Heart right ventricle (tissue), 16 donors: ENCODE measurements around the gene DNAH1. TPM values are rescaled to one million over a fixed set of nuclear protein-coding genes. Genes with fewer than 3 reads are reported as not detected.
A peak's percentile ranks its signal among the peaks of the same experiment; 100 is the strongest.

Experiments
- ATAC-seq, 8 donors: fragments of 200-7000 bp; cut with Tn5 transposase; one replicate each; pipeline ENCODE4 v1.9.1; 2020; ENCODE audit warnings: mild to moderate bottlenecking in 8 of 8, moderate library complexity in 8 of 8, moderate number of reproducible peaks in 1 of 8
- DNase-seq, 2 donors: peaks; one replicate each; pipeline ENCODE4 v3.0.0-alpha.2; 2020
- H3K27ac ChIP-seq, 10 donors: fragments of 200-600 bp; sonication (generic) in 2 of 10; one replicate each; pipeline versions ENCODE4 v1.5.0 to v1.8.0; 2020 to 2022; ENCODE audit warnings: mild to moderate bottlenecking in 3 of 10
- H3K27me3 ChIP-seq, 7 donors: fragments of 200-600 bp; one replicate each; pipeline ENCODE4 v1.8.0; 2021 to 2022; ENCODE audit warnings: mild to moderate bottlenecking in 2 of 7
- H3K36me3 ChIP-seq, 9 donors: fragments of 200-600 bp; sonication (generic) in 1 of 9; one replicate each; pipeline versions ENCODE4 v1.5.0 to v1.8.0; 2020 to 2022; ENCODE audit warnings: mild to moderate bottlenecking in 2 of 9
- H3K4me1 ChIP-seq, 9 donors: fragments of 200-600 bp; sonication (generic) in 1 of 9; one replicate each; pipeline versions ENCODE4 v1.5.0 to v1.8.0; 2020 to 2022; ENCODE audit warnings: mild to moderate bottlenecking in 4 of 9
- H3K4me3 ChIP-seq, 10 donors: fragments of 200-600 bp; sonication (generic) in 2 of 10; one replicate each; pipeline versions ENCODE4 v1.5.0 to v1.8.0; 2020 to 2022; ENCODE audit warnings: mild to moderate bottlenecking in 7 of 10, moderate library complexity in 2 of 10
- H3K9me3 ChIP-seq, 11 donors: fragments of 200-600 bp in 10 of 11; sonication (generic) in 2 of 11; one replicate each; pipeline versions ENCODE4 v1.5.0 to v1.8.0; 2013 to 2022; ENCODE audit warnings: mild to moderate bottlenecking in 2 of 11, control low read depth in 1 of 11, moderate library complexity in 1 of 11
- WGBS, 2 donors: extraction: QIAGEN DNeasy Blood & Tissue Kit; methylation state at CpG; one replicate each; pipeline ENCODE4 v1.1.7; 2013; ENCODE audit warnings: inconsistent platforms in 1 of 2; 5-methylcytosine and 5-hydroxymethylcytosine counted together
- intact Hi-C, 10 donors: fragments of 100-400 bp; cut with DNase I; formaldehyde crosslinking; loops; one replicate each; pipeline versions ENCODE4 v1.11.1 to v1.14.2; 2022
- polyA plus RNA-seq, 2 donors: library from polyadenylated mRNA; stranded (reverse); fragments of 200-250 nt; gene quantifications; one replicate each; pipeline ENCODE4 v1.2.3, GENCODE V29; 2013
- total RNA-seq, 10 donors: library from RNA; stranded (reverse); fragmentation: NEBNext Ultra II Directional in 3 of 10; extraction: Animal tissue kit (Norgen Biotek cat#: 25700) in 3 of 10; gene quantifications; one replicate each; pipeline versions ENCODE4 v1.2.1 to v1.2.4, GENCODE V29; 2021 to 2023
- TF ChIP-seq, protein P1 (sequence below), 9 donors: fragments of 200-600 bp; sonication (generic) in 2 of 9; IDR thresholded peaks; one replicate each; pipeline versions ENCODE4 v1.5.0 to v1.8.0; 2021 to 2022; ENCODE audit warnings: antibody characterized with exemption in 9 of 9, mild to moderate bottlenecking in 5 of 9, moderate library complexity in 1 of 9
- donor health status: Arrhythmogenic right ventricular cardiomyopathy.
- donor health status: ischemic (EF 13 %, LVEDD 7.1; RV severe dilation, severe dysfunction).
- donor health status: healthy with polysubstance abuse.
- donor health status: DM: no; HTN: yes; CAD: no.
- donor health status: DM: no; HTN: no; CAD: no.
- donor health status: ischemic (EF 25% LVEDD 6.9; RV normal size, moderate dysfunction).
- donor health status: ischemic (EF 25% LVEDD 5.7; RV mildly dilated, moderate dysfunction).
- donor health status: healthy.
- donor health status: DM: yes; HTN: yes; CAD: no.
- donor health status: Ischemic cardiomyopathy.
- donor health status: ischemic (EF 35%, LVEDD 5.7; RV mildly dilated, moderate dysfunction).
- donor health status: nonischemic (EF 11% LVEDD 7.7; RV severe dilation, severe dysfunction).
- donor health status: DM: yes; HTN: yes; CAD: no.
- donor health status: PGD.
- donor health status: ischemic (EF 29% LVEDD 5.4; RV normal size, mild dysfunction).
- donor health status: nonischemic (EF 23%, LVEDD 6.1; RV moderate dilation, normal function).

Gene DNAH1
- total and polyA plus RNA-seq, 12 donors, result 0.99 to 6.4 (median 2.8) TPM

DNA sequence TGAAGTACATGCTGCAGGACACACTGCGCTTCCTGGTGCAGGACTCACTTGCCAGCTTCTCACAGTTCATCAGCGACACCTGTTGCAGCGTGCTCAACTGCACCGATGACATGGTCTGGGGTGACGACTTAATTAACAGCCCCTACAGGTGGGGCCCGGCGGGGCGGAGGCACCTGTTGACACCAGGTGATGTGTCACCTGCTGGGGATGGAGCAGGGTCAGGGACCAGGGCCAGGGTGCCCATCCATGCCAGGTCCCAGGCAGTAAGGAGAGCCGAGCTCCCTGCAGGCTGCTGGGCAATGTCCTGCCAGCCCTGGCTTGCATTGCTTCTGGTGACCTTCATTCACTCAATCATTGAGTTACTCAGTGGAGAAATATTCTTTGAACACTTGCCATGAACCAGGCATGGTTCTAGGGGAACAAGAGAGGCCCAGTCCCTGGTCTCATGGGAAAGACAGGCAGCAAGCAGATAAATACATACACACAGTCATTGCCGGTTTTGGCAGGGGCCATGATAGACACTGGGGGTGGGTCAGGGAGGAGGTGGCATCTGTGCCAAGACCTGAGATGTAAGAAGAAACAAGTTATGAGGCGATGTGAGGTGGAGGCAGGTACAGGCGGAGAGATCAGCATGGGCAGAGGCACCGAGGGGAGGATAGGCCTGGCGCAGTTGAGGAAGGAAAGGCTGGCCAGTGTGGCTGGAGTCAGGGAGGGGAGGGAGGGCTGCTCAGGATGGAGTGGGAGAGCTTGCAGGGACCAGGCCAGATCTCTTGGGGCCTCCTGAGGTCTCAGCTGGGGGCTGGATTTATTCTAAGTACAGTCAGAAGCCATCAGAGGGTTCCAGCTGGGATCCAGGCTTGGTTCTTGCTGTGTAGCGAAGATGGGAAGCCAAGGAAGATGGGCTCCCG is 30.8 kb downstream of the DNAH1 start:
- H3K4me3 ChIP-seq, result no peak overlapping the region
- no peaks in the 10 kb centered on the region for H3K27me3 ChIP-seq
- WGBS, 2 donors, result 80 to 87% methylated on average over 16 of the region's 16 CpGs
- no peaks in the 10 kb centered on the region for H3K9me3 ChIP-seq
- peak; percentile 53 to 88 (median 80) for ATAC-seq
- peak overlapping the region in 6 of 10 donors; percentile 27 to 69 (median 51) for H3K27ac ChIP-seq
- intact Hi-C loops, result loop anchor here in 2 of 10 donors (1.0 to 10.0 kb wide), 2 partner anchors 15 to 52 kb away; no protein-coding TSS in a partner anchor
- TF ChIP-seq, protein P1, sequence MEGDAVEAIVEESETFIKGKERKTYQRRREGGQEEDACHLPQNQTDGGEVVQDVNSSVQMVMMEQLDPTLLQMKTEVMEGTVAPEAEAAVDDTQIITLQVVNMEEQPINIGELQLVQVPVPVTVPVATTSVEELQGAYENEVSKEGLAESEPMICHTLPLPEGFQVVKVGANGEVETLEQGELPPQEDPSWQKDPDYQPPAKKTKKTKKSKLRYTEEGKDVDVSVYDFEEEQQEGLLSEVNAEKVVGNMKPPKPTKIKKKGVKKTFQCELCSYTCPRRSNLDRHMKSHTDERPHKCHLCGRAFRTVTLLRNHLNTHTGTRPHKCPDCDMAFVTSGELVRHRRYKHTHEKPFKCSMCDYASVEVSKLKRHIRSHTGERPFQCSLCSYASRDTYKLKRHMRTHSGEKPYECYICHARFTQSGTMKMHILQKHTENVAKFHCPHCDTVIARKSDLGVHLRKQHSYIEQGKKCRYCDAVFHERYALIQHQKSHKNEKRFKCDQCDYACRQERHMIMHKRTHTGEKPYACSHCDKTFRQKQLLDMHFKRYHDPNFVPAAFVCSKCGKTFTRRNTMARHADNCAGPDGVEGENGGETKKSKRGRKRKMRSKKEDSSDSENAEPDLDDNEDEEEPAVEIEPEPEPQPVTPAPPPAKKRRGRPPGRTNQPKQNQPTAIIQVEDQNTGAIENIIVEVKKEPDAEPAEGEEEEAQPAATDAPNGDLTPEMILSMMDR (IDR thresholded peaks at IDR 0.05), result no peak
- peaks cover 0 to 71% (median 5%) of the 10 kb centered on the region in 9 donors for H3K36me3 ChIP-seq
- peaks cover 0 to 25% (median 7%) of the 10 kb centered on the region in 9 donors for H3K4me1 ChIP-seq
- peak; percentile 47 to 53 for DNase-seq

DNA sequence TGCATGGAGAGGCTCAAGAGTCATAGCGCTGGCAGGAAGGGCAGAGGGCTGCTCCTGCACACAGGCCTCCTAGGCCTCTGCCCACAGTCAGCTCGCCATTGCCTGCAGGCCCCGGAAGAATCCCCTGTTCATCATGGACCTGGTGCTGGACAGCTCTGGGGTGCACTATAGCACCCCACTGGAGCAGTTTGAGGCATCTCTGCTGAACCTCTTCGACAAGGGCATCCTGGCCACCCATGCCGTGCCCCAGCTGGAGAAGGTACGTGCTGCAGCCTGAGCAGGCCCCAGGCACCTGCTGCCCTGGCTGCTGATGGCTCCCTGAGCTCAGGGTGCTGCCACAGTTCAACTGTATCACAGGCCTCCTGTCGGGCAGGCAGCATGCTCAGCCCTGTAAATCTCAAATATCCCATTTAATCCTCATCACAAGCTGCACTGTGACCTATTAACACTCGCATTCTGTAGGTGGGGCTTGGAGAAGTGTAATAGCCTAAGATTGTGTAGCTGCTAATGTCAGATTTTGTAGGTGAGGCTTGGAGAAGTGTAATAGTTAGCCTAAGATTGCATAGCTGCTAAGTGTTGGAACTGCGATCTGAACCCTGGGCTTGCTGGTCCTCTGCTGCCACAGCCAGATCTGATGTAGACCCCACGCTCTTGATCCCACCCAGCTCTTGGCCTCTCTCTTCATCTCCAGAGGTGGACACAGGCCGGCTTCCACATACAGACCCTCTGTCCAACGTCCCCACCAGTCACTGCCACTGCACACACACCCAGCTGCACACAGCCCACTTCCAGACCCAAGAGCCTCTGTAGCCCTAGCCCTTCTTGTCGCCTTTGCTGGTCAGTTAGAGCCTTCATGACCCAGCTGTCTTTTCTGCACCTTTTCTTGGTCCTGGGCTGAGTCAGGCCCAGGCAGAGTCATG is 31.9 kb downstream of the DNAH1 start:
- intact Hi-C loops, result loop anchor here in 1 of 10 donors (10.0 kb wide), 1 partner anchor 53 kb away; no protein-coding TSS in a partner anchor
- Histone ChIP-seq H3K27me3 (no peaks in the 10 kb centered on the region), H3K9me3 (no peaks in the 10 kb centered on the region), H3K4me3 (no peak overlapping the region), H3K27ac (peak overlapping the region in 1 of 10 donors; percentile 50), H3K36me3 (peaks cover 0 to 81% (median 5%) of the 10 kb centered on the region in 9 donors), H3K4me1 (peaks cover 0 to 25% (median 7%) of the 10 kb centered on the region in 9 donors)
- DNase-seq (no peak), ATAC-seq (no peak)
- TF ChIP-seq, protein P1 (IDR thresholded peaks at IDR 0.05), result no peak
- WGBS, 2 donors, result 92% methylated on average over 13 of the region's 13 CpGs

DNA sequence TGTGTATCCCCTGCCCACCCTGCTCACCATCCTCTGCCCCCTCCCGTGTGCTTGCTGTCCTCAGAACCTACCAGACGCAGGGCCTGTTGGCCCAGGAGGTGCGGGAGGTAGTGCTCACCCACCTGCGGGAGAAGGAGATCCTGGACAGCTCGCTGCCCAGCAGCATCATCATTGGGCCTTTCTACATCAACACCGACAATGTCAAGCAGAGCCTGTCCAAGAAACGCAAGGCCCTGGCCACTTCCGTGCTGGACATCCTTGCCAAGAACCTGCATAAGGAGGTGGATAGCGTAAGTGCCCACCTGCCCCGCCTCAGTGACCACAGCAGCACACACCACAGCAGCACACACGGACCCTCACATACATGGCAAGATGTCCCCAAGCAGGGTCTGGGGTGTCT is 33.0 kb downstream of the DNAH1 start:
- Histone ChIP-seq H3K9me3 (no peaks in the 10 kb centered on the region), H3K4me1 (peaks cover 0 to 25% (median 7%) of the 10 kb centered on the region in 9 donors), H3K27me3 (no peaks in the 10 kb centered on the region), H3K4me3 (no peak overlapping the region), H3K27ac (no peak overlapping the region), H3K36me3 (peaks cover 0 to 92% (median 5%) of the 10 kb centered on the region in 9 donors)
- intact Hi-C loops, result loop anchor here in 1 of 10 donors (10.0 kb wide), 1 partner anchor 54 kb away; no protein-coding TSS in a partner anchor
- ATAC-seq (no peak), DNase-seq (no peak)
- TF ChIP-seq, protein P1 (IDR thresholded peaks at IDR 0.05), result no peak
- WGBS, 2 donors, result 93 to 95% methylated on average over 11 of the region's 11 CpGs
